WTC11 (cell line): ENCODE results near the gene PARVB.

ENCODE experiments used
- CREB1 ChIP-seq: sonication (generic); formaldehyde crosslinking; IDR thresholded peaks from 2 replicates; pipeline ENCODE4 v1.8.0; 2023; ENCODE audit warnings: mild to moderate bottlenecking, missing genetic modification reagents
- TF ChIP-seq, protein P1 (sequence below): sonication (generic); formaldehyde crosslinking; IDR thresholded peaks from 2 replicates; pipeline ENCODE4 v1.8.0; 2023; ENCODE audit warnings: missing genetic modification reagents, mild to moderate bottlenecking, borderline replicate concordance

DNA sequence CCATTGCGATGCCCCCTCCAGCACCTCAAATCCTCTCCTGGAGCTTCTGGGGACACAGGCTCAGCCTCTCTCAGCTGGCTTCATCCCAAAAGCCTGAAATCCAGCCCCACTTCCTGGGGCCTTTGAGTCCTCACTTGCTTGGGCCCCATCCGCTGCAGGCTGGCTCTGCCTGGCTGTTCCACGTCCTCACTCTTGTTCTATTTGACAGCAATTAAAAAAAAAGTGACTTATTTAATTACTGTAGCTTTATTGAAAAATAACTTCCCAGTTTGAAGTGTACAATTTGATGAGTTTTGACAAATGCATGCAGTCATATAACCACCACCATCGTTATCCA, 183.8 kb downstream of the PARVB start:
- no peak for TF ChIP-seq CREB1 (CRISPR knock-in tag)
- TF ChIP-seq, protein P1, sequence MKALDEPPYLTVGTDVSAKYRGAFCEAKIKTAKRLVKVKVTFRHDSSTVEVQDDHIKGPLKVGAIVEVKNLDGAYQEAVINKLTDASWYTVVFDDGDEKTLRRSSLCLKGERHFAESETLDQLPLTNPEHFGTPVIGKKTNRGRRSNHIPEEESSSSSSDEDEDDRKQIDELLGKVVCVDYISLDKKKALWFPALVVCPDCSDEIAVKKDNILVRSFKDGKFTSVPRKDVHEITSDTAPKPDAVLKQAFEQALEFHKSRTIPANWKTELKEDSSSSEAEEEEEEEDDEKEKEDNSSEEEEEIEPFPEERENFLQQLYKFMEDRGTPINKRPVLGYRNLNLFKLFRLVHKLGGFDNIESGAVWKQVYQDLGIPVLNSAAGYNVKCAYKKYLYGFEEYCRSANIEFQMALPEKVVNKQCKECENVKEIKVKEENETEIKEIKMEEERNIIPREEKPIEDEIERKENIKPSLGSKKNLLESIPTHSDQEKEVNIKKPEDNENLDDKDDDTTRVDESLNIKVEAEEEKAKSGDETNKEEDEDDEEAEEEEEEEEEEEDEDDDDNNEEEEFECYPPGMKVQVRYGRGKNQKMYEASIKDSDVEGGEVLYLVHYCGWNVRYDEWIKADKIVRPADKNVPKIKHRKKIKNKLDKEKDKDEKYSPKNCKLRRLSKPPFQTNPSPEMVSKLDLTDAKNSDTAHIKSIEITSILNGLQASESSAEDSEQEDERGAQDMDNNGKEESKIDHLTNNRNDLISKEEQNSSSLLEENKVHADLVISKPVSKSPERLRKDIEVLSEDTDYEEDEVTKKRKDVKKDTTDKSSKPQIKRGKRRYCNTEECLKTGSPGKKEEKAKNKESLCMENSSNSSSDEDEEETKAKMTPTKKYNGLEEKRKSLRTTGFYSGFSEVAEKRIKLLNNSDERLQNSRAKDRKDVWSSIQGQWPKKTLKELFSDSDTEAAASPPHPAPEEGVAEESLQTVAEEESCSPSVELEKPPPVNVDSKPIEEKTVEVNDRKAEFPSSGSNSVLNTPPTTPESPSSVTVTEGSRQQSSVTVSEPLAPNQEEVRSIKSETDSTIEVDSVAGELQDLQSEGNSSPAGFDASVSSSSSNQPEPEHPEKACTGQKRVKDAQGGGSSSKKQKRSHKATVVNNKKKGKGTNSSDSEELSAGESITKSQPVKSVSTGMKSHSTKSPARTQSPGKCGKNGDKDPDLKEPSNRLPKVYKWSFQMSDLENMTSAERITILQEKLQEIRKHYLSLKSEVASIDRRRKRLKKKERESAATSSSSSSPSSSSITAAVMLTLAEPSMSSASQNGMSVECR, result no peak
